RPMI7951 (cell line): Measurements from ENCODE around the gene KIAA0586. TPM values are rescaled to one million over a fixed set of nuclear protein-coding genes. Genes with fewer than 3 reads are reported as not detected.
"Not testable (repeated sequence)": the region's sequence is repeated elsewhere in the genome, so short reads cannot be mapped to it uniquely, and the experiment has no call there.

Experiments used
- DNase-seq: peaks from one replicate; pipeline ENCODE4 v3.0.0-alpha.2; 2012; ENCODE audit warnings: low read depth
- total RNA-seq: library from RNA; depleted of rRNA; stranded (reverse); fragments of >200 nt; shearing (Covaris generic); gene quantifications from 2 replicates; pipeline ENCODE4 v1.2.3, GENCODE V29; 2014

KIAA0586 gene
- total RNA-seq, 1 experiment from 2014 or later, result 44.6 TPM

DNA sequence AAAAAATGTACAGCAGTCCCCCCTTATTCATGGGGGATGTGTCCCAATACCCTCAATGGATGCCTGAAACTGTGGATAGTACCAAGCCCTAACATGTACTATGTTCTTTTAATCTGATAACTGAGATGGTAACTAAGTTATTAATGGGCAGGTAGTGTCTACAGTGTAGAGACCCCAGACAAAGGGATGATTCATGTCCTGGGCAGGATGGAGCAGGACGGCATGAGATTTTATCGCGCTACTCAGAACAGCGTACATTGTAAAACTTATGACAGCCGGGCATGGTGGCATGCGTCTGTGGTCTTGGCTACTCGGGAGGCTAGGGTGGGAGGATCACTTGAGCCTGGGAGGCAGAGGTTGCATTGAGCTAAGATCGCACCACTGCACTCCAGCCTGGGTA lies 37.1 kb downstream of the KIAA0586 start:
- no peak for DNase-seq

DNA sequence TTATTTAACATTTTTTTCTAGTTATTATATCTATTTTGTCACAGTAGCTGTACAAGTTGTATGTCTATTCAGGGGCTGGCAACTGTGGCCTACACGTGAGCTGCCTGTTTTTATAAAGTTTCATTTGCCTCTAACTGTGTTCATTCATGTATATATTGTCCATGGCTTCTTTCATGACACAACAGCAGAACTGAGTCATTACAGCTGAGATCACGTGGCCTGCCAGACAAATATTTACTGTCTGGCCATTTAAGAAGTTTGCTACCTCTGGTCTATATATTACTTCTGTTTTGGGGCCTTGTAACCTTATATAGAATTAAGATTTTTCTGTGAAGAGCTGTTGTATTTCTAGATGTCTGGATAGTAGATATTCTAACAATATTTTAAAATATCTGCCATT lies 37.9 kb downstream of the KIAA0586 start:
- peak; percentile 28 for DNase-seq

DNA sequence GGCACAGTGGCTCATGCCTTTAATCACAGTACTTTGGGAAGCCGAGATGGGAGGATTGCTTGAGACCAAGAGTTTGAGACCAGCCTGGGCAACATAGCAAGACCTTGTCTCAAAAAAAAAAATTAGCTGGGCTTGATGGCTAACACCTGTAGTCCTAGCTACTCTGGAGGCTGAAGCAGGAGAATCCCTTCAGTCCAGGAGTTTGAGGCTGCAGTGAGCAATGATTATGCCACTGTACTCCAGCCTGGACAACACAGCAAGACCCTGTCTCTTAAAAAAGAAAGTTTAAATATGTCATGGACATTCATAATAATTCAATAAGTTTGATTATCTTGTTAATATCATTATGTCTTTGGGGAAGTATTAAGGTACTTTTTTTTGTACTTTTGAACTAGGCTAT lies 38.9 kb downstream of the KIAA0586 start:
- DNase-seq, result no peak

DNA sequence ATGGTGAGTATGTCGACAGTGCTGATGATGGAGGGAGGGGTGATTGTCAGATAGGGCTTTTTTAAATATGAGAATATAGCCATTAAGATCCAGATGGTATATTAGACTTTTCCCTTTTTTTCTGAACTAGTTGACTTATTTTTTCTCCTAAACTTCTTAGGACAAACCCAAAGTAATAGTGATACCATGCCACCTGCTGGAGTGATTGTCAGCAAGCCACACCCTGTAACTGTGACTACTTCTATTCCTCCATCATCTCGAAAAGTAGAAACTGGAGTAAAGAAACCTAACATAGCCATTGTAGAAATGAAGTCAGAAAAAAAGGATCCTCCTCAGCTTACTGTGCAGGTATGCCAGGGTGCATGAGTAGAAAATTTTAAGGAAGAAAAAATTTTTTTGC lies 40.1 kb downstream of the KIAA0586 start:
- DNase-seq, result no peak

DNA sequence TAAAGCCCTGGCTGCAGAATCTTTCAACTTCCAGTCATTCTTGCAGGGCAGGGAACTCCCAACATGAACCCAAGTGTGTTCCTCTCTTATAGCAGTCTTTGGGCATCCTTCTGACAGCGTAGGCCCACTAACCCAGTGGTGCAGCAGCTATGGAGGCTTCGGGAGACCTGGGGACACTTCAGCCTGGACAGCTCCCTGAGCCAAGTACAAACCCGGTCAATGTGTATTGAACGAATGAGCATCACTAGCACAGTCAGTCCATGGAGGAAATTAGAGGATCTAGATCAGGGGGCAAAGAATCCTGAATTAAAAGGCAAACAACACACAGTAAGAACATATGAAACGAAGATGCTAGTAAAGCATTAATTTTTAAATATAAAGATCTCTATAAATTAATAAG lies 41.8 kb downstream of the KIAA0586 start:
- DNase-seq, result no peak

DNA sequence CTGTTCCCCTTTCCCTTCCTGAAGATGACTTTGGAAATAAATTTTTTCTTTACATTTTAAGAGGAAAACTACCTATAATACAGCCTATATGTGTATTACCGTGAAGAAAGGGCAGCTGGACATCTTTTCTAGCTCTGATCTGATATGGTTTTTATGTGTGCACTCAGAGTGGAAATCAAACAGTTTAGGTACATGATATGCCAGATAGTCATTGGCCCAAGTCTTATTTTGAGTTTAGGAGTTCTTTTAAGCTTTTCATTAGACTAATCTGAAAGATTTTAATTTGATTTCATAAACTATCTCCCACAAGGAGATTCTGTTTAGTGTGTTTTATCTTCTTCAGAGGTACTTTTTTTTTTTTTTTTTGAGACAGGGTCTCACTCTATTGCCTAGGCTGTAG lies 48.8 kb downstream of the KIAA0586 start:
- DNase-seq, result no peak

DNA sequence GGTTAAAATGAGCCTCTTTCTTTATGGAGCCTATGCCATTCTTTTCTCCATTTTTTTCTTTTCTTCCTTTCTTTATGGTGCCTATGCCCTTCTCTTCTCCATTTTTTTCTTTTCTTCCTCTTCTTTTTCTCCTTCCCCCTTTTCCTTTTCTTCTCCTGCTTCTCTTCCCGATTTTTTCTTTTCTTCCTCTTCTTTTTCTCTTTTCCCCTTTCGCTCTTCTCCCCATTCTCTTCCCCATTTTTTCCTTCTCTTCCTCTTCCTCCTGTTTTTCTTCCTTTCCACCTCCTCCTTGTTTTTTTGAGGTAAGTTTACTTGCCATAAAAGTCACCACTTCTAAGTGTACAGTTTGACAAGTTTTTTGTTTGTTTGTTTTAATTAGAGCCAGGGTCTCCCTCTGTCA lies 50.1 kb downstream of the KIAA0586 start:
- DNase-seq, result no peak

DNA sequence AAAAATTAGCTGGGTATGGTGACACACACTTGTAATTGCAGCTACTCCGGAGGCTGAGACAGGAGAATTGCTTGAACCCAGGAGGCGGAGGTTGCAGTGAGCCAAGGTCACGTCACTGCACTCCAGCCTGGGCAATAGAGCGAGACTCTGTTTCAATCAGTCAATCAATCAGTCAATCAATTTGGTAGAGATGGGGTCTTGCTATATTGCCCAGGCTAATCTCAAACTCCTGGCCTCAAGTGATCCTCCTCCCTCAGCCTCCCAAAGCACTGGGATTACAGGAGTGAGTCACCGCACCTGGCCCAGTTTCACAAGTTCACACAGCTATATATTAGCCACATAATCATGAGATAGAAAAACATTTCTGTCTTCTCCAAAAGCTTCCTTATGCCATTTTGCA lies 50.8 kb downstream of the KIAA0586 start:
- not testable (repeated sequence) for DNase-seq

DNA sequence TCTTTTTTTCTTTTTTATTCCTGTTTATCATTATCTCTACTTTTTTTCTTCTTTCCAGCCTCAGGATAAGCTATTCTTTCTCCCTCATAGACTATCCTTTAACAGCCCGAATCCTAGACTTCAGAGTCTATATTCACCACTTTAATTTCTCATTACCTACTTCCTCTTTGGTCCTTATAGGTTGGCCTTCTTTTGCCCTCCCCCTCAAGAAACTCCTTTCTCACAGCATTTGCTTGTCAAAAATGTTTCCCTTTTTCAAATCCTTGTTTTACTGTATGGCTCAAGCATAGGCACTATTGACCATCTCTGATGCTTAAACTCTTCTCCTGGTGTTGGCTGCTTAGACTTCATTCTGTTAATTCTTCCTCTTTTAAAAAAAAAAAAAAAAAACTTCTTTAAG lies 52.5 kb downstream of the KIAA0586 start:
- DNase-seq, result no peak

DNA sequence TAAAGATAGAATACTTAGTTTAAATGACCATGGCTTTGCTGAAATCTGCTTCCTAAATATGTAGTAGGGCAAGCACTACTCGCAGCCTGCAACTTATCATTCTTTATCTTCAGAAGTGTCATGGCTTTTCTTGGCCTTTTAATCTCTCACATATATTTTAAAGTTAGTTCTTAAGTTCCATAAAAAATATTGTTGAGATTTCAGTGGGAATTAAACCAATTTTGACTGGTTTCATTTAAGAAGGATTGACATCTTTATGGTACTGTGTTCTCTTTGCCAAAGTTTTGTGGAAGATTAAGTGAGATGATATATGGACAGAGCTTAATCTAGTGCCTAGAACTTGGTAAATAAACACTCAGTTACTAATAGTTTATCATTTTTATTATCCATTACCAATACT lies 56.7 kb downstream of the KIAA0586 start:
- DNase-seq, result no peak

DNA sequence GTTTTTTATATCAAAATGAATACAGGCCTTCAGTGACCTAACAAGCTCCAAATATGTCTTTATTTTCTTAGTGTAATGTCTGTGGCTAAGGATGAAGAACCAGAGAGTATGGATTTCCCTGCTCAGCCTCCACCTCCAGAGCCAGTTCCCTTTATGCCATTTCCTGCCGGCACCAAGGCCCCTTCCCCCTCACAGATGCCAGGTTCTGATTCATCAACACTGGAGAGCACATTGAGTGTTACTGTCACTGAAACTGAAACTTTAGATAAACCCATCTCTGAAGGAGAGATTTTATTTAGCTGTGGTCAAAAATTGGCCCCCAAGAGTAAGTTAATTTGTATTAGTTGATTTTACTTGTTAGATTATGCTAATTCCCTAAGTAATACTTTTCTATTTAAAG lies 61.0 kb downstream of the KIAA0586 start:
- DNase-seq, result peak; percentile 63

DNA sequence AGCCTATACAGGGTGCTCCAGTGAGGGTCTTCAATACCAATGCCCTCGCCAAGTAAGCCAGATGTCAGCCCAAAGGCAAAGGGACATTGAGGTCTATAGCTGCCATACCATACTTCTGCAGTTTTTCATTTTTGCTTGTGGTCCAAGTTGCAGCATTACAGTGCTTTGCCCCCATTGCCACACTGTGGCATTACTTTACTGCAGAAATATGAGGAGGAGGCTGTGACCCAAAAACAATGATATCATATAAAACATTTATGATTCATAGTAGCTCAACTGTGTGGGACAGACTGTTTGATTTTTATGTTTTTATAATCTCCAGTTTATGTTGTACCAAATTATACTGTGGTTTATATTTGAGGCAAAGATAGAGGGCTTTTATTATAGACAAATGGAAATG lies 64.1 kb downstream of the KIAA0586 start:
- DNase-seq, result no peak

DNA sequence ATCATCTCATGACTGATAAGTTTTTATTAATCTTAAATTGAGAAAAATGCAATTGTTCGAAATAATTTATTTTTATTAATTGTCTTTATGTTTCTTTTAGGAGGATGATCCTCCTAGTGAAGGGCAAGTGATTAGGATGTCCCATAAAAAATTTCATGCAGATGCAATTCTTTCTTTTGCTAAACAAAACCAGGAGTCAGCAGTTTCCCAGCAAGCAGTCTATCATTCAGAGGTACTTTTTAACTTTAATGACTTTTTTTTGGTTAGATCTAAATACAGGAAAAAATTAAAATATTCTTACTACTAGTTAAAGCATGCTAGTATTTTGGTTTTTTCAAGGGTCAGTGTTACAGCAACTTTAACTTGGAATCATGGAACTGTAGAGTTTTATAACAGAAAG lies 64.5 kb downstream of the KIAA0586 start:
- DNase-seq, result no peak

DNA sequence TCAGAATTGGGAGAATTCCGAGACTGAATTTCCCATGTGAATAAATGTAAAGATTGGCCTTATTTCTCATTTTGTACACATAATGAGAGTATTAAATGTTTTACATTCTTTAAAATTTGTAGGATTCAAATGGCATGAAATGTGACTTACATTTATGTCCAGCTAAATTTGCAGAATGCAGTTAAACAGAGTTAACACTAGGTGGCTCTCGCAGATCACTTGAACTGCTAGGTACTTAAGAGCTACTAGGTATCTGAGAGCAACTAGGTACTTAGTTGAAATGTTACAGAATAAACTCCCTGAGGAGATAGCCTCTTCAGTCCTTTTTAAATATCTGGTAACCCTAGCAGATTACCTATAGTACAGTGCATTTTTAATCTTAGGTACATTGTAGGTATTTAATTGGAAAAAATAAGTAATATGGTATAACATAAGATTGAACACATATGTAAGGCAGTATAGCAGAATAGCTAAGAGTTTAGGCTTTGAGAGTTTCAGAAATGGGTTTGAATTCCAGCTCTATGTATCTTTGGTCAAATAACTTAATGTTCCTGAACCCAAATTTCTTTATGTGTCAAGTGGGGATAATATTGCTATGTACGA lies 73.8 kb downstream of the KIAA0586 start:
- peak; percentile 63 for DNase-seq

DNA sequence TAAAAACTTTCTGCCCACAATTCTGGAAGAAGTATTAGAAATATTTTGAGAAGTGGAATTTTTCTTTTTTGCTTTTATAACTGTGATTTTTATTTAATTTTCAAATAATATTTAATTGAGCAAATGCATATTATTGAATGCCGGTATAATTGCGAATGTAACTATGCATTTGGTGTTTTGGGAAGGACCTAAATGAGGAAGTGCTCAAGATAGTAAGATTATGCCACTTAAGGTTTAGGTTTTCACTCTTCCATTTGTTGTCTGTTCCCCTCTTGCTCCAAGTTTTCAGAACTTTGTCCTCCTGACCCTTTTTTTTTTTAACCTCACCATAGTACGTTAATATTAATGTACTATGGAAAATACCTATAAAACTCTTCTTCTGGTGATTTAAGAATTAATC lies 85.8 kb downstream of the KIAA0586 start:
- no peak for DNase-seq

DNA sequence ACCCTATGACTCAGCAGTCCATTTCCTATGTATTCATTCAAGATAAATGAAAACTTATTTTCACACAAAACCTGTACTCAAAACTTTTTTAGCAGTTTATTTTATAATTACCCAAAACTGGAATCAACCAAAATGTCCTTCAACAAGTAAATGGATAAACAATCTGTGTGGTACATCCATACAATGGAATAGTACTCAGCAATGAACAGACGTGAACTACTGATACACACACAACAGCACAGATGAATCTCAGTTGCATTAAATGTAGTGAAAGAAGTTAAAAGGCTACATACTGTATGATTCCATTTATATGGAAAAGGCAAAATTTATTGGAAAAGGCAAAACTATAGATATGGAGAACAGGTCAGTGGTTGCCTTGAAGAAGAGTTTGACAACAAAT lies 90.1 kb downstream of the KIAA0586 start:
- DNase-seq, result no peak

DNA sequence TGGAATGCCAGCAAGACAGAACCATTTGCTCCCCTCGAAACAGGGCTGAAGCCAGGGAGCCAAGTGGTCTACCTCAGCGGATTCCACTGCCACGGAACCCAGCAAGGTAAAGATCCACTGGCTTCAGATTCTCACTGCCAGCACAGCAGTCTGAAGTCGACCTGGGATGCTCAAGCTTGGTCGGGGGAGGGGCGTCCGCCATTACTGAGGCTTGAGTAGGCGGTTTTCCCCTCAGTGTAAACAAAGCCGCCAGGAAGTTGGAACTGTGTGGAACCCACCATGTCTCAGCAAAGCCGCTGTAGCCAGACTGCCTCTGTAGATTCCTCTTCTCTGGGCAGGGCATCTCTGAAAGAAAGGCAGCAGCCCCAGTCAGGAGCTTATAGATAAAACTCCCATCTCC lies 98.2 kb downstream of the KIAA0586 start:
- not testable (repeated sequence) for DNase-seq

DNA sequence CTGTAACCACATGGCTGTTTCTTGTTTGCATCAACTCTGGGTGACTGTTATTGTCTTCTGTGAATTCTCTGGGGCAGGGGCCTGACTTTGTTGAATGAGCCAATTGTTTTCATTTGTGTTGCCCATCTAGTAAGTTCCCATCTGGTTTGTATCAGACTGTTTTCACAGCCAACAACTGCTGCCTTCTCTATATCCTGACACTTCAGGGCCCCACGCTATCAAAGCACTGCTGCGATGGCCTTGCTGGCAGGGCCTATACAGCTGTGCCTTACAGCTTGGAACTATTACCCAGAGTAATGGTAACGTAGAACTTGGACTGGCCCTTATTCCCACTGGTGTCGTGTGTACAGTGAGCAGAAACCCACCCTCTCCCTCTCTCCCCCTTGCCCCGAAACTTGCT lies 105.9 kb downstream of the KIAA0586 start:
- peak; percentile 40 for DNase-seq

DNA sequence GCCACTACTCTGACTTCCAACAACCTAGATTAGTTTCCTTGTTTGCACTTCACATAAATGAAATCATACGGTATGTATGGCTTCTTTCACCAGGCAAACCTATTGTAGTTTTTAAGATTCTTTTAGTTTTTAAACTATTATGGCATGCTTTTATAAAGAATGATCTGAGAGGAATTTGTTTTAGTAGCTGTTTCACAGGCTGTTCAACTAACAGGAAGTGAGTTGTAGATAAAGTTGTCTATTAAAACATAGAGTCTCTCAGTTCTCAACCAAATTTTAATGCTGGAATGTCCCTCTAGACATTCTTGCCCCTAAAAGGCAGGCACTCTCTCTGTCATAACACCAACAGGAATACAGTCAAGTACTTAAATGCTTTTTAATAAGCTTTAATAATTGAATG lies 107.5 kb downstream of the KIAA0586 start:
- DNase-seq, result no peak

DNA sequence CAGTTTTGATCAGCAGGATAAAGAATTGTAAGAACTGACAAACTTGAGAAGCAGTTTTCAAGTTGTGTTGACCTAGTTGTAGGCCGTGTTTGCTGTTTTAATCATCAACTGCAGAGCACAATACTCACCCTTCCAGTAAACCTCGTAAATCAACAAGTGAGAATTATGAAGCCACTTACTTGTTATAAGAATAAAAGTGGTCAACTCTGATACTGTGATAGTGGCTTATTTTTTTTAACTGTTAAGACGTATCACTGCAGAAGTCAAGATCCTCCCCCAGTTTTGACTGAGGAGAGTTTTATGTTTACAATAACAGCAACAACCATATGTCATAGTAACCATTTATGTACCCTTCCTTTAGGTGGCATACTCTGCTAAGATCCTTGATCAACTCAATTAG lies 109.5 kb downstream of the KIAA0586 start:
- DNase-seq, result no peak

DNA sequence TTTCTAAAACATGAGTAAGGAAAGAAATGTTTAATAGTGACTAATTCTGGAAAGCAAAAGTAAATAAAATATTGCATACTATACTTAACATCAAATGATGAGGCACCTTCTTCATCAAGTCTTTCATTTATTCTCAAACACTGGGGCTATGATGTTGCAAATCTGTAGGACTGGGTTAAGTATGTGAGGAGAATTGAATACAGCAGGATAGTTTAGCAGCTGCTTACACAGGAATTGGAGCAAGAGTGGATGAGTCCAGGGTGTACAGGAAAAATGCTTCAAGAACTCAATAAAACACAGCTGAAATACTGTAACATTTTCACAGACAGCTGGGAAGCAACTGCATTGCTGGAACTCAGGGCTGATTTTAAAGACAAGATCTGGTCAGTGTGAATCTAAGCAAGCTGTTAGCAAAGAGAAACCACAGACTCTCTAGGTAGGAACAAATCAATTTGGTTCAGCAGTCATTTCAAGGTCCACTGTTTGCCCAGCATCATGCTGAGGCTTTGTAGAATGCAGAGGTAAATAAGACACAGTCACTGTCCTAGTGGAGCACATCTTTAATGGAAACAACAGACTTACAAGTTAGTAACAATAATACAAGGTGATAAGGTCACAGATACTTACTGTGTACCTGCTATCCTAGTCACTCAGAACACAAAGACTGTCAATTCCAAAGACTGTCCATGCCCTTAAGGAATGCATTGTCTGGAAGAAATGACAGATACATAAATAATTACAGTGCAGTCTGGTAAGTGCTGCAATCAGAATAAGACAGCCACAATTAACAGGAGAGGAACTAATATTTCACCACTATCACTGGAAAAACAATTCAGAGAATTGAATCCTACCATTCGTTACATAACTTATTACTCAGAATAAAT lies 113.5 kb downstream of the KIAA0586 start:
- no peak for DNase-seq

DNA sequence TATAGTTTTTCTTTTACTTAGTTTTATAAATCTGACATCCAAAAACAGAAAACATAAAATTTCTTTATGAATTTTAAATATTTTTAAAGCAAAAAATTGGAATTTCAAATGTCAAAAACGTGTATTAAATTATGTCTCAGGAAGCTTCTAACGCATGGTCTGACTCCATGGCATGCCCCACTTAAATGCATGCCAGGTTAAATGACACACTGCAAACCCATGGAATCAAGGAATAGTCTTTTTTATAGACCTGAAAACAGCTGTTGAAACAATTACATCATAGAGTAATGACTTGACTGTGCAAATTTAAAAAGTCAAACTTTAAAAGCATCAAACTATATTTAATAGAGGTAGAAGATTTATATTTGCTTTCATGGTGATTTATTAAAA lies 114.1 kb downstream of the KIAA0586 start:
- no peak for DNase-seq

DNA sequence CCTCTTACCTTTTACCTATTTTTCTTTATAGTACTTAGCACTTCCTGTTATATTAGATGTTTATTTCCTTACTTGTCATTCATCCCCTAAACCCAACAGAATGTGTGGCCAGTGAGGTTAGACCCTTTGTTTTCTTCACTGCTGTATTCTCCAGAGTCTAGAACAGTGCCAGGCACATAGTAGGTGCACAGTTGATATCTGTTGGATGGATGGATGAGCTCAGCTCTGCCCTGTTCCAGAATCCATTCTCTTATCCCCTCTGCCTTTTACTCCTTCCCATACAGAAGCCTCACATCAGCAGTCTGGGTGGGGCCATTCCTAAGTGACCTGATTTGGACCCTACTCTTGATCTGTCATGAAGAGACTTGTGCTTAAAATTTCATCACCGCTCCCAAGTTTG lies 115.7 kb downstream of the KIAA0586 start:
- no peak for DNase-seq

DNA sequence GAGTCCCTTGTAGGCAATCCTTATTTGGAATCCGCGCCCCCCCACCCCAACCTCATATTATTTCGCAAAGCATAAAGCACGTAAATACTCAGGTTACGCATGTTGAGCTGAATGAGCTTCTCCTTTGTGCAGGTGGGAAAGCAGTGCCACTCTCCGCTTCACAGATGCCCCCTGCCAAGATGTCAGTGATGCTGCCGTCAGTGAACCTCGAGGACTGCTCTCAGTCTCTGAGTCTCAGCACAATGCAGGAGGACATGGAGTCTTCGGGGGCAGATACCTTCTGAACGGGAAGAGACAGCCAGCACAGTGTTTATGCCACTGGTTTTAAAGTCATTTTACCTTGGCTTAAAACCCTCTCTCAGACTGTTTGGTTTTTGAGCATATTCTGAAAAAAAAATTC lies 120.1 kb downstream of the KIAA0586 start:
- no peak for DNase-seq
